HepG2 (cell line): ENCODE measurements around the gene DHRS4L2. TPM values are rescaled to one million over a fixed set of nuclear protein-coding genes. Genes with fewer than 3 reads are reported as not detected.

Experiments
- ATM ChIP-seq: fragments of 450-650 bp; IDR thresholded peaks from 2 replicates; pipeline ENCODE4 v1.7.1; 2017; ENCODE audit warnings: mild to moderate bottlenecking, borderline replicate concordance
- EEA1 ChIP-seq: sonication (generic); formaldehyde crosslinking; IDR thresholded peaks from 2 replicates; pipeline ENCODE4 v1.5.1; 2020; ENCODE audit warnings: mild to moderate bottlenecking, missing genetic modification reagents, borderline replicate concordance
- HES4 ChIP-seq: sonication (generic); formaldehyde crosslinking; IDR thresholded peaks from 2 replicates; pipeline ENCODE4 v1.9.0; 2021; ENCODE audit warnings: mild to moderate bottlenecking, missing genetic modification reagents, borderline replicate concordance
- HMG20A ChIP-seq: IDR thresholded peaks from 2 replicates; pipeline ENCODE4 v1.6.1; 2016; ENCODE audit warnings: borderline replicate concordance
- HNRNPK ChIP-seq: fragments of 200-400 bp; formaldehyde crosslinking; IDR thresholded peaks from 2 replicates; pipeline ENCODE4 v1.6.1; 2018; ENCODE audit warnings: low read length, low read depth, moderate library complexity, mild to moderate bottlenecking; ENCODE audit not compliant: poor library complexity, severe bottlenecking
- IKZF4 ChIP-seq: sonication (generic); formaldehyde crosslinking; IDR thresholded peaks from 2 replicates; pipeline ENCODE4 v1.5.1; 2020; ENCODE audit warnings: borderline replicate concordance, mild to moderate bottlenecking, low read depth, missing genetic modification reagents; ENCODE audit errors: not compliant biosample characterization
- LRRFIP1 ChIP-seq: sonication (generic); formaldehyde crosslinking; conservative IDR thresholded peaks from 2 replicates; pipeline ENCODE4 v1.4.0; 2020; ENCODE audit warnings: missing genetic modification reagents
- NBN ChIP-seq: fragments of 450-650 bp; conservative IDR thresholded peaks from 2 replicates; pipeline ENCODE4 v1.6.1; 2017
- PAWR ChIP-seq: sonication (generic); formaldehyde crosslinking; IDR thresholded peaks from 2 replicates; pipeline ENCODE4 v1.4.0; 2020; ENCODE audit warnings: missing genetic modification reagents, mild to moderate bottlenecking, borderline replicate concordance
- PITX1 ChIP-seq: sonication (generic); formaldehyde crosslinking; IDR thresholded peaks from 2 replicates; pipeline ENCODE4 v1.5.1; 2020; ENCODE audit warnings: mild to moderate bottlenecking, missing genetic modification reagents
- SETDB1 ChIP-seq: sonication (generic); formaldehyde crosslinking; IDR thresholded peaks from 2 replicates; pipeline ENCODE4 v1.5.1; 2020; ENCODE audit warnings: missing genetic modification reagents, mild to moderate bottlenecking, borderline replicate concordance
- SIN3B ChIP-seq: fragments of 150-350 bp; IDR thresholded peaks from 2 replicates; pipeline ENCODE4 v1.6.1; 2014; ENCODE audit warnings: low read length
- SIX4 ChIP-seq: sonication (generic); formaldehyde crosslinking; IDR thresholded peaks from 2 replicates; pipeline ENCODE4 v1.4.0; 2020; ENCODE audit warnings: missing genetic modification reagents
- TOPORS ChIP-seq: sonication (generic); formaldehyde crosslinking; IDR thresholded peaks from 2 replicates; pipeline ENCODE4 v1.8.0; 2023; ENCODE audit warnings: mild to moderate bottlenecking, missing genetic modification reagents
- ZBTB33 ChIP-seq: sonication (generic); formaldehyde crosslinking; IDR thresholded peaks from 2 replicates; pipeline ENCODE4 v1.4.0; 2020; ENCODE audit warnings: missing genetic modification reagents
- ZMAT3 ChIP-seq: sonication (generic); formaldehyde crosslinking; conservative IDR thresholded peaks from 2 replicates; pipeline ENCODE4 v1.7.0; 2021; ENCODE audit warnings: missing genetic modification reagents
- ZNF232 ChIP-seq: sonication (generic); formaldehyde crosslinking; IDR thresholded peaks from 2 replicates; pipeline ENCODE4 v1.4.0; 2020; ENCODE audit warnings: missing genetic modification reagents, borderline replicate concordance
- ZNF33A ChIP-seq: sonication (generic); formaldehyde crosslinking; IDR thresholded peaks from 2 replicates; pipeline ENCODE4 v1.5.1; 2020; ENCODE audit warnings: missing genetic modification reagents, mild to moderate bottlenecking, moderate library complexity, borderline replicate concordance
- ZNF432 ChIP-seq: sonication (generic); formaldehyde crosslinking; IDR thresholded peaks from 2 replicates; pipeline ENCODE4 v1.5.0; 2020; ENCODE audit warnings: missing genetic modification reagents, mild to moderate bottlenecking, borderline replicate concordance
- ZNF619 ChIP-seq: sonication (generic); formaldehyde crosslinking; IDR thresholded peaks from 2 replicates; pipeline ENCODE4 v1.4.0; 2020; ENCODE audit warnings: mild to moderate bottlenecking, missing genetic modification reagents
- ZNF746 ChIP-seq: sonication (generic); formaldehyde crosslinking; IDR thresholded peaks from 2 replicates; pipeline ENCODE4 v1.8.0; 2022; ENCODE audit warnings: mild to moderate bottlenecking, missing genetic modification reagents
- ZNF761 ChIP-seq: sonication (generic); formaldehyde crosslinking; conservative IDR thresholded peaks from 2 replicates; pipeline ENCODE4 v1.4.0; 2020; ENCODE audit warnings: mild to moderate bottlenecking, missing genetic modification reagents
- ZNF781 ChIP-seq: sonication (generic); formaldehyde crosslinking; IDR thresholded peaks from 2 replicates; pipeline ENCODE4 v1.5.1; 2020; ENCODE audit warnings: borderline replicate concordance, mild to moderate bottlenecking, missing genetic modification reagents; ENCODE audit errors: not compliant biosample characterization
- ZSCAN22 ChIP-seq: sonication (generic); formaldehyde crosslinking; IDR thresholded peaks from 2 replicates; pipeline ENCODE4 v1.4.0; 2020; ENCODE audit warnings: mild to moderate bottlenecking, missing genetic modification reagents
- polyA plus RNA-seq, 8 experiments: library from polyadenylated mRNA; depleted of rRNA in 3 of 8; stranded (reverse) in 7 of 8; unstranded in 1 of 8; fragments of >200 nt; fragmentation: Illumina TruSeq in 4 of 8; extraction: Trizol in 4 of 8; gene quantifications; 2 replicates each; pipeline versions ENCODE4 v1.2.1 to v1.2.3, GENCODE V29; 2011 to 2016; ENCODE audit warnings: low read depth in 4 of 8, missing spikeins in 1 of 8, mixed read lengths in 1 of 8; ENCODE audit not compliant: insufficient read depth in 1 of 8
- total RNA-seq, 5 experiments: library from RNA; depleted of rRNA; stranded (reverse); fragments of >200 nt; fragmentation: Illumina TruSeq; extraction: Trizol; gene quantifications; 2 replicates each; pipeline ENCODE4 v1.2.3, GENCODE V29; 2016; ENCODE audit warnings: low read depth in 1 of 5
- TF ChIP-seq, protein P1 (sequence below): sonication (generic); formaldehyde crosslinking; IDR thresholded peaks from 2 replicates; pipeline ENCODE4 v1.5.1; 2020; ENCODE audit warnings: missing genetic modification reagents, mild to moderate bottlenecking, borderline replicate concordance

DHRS4L2 gene
- total and polyA plus RNA-seq, 2 of the 13 experiments (the other 11 are each of a cell fraction or from before 2014, with no cell fraction given): 24.7 to 38.2 TPM

- TF ChIP-seq, protein P1, sequence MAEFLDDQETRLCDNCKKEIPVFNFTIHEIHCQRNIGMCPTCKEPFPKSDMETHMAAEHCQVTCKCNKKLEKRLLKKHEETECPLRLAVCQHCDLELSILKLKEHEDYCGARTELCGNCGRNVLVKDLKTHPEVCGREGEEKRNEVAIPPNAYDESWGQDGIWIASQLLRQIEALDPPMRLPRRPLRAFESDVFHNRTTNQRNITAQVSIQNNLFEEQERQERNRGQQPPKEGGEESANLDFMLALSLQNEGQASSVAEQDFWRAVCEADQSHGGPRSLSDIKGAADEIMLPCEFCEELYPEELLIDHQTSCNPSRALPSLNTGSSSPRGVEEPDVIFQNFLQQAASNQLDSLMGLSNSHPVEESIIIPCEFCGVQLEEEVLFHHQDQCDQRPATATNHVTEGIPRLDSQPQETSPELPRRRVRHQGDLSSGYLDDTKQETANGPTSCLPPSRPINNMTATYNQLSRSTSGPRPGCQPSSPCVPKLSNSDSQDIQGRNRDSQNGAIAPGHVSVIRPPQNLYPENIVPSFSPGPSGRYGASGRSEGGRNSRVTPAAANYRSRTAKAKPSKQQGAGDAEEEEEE (CRISPR knock-in tag): no peak
- TF ChIP-seq TOPORS (CRISPR knock-in tag): no peak
- TF ChIP-seq ZNF33A (CRISPR knock-in tag): no peak
- no peak for TF ChIP-seq PITX1 (CRISPR knock-in tag)
- TF ChIP-seq PAWR (CRISPR knock-in tag): no peak
- no peak; the same call in 1 of the 2 replicates for TF ChIP-seq ATM
- TF ChIP-seq ZMAT3 (CRISPR knock-in tag): no peak
- TF ChIP-seq NBN: peak; percentile 84; the same call in 1 of the 2 replicates
- TF ChIP-seq HES4 (CRISPR knock-in tag): no peak
- TF ChIP-seq IKZF4 (CRISPR knock-in tag): peak; percentile 51
- 0 out of 2 replicates have a peak, but pooled peaks have one; percentile 59 for TF ChIP-seq ZNF761
- no peak for TF ChIP-seq EEA1 (CRISPR knock-in tag)
- TF ChIP-seq HMG20A (CRISPR knock-in tag): no peak
- TF ChIP-seq ZNF432 (CRISPR knock-in tag): no peak
- TF ChIP-seq SIX4 (CRISPR knock-in tag): no peak; the same call in 1 of the 2 replicates
- TF ChIP-seq ZNF746 (CRISPR knock-in tag): no peak; the same call in 1 of the 2 replicates
- TF ChIP-seq ZNF619 (CRISPR knock-in tag): no peak
- no peak for TF ChIP-seq LRRFIP1
- no peak for TF ChIP-seq ZNF232 (CRISPR knock-in tag)
- no peak for TF ChIP-seq ZSCAN22 (CRISPR knock-in tag)
- TF ChIP-seq SIN3B: no peak
- TF ChIP-seq ZNF781 (CRISPR knock-in tag): no peak
- TF ChIP-seq HNRNPK: no peak
- TF ChIP-seq ZBTB33 (CRISPR knock-in tag): no peak
- TF ChIP-seq SETDB1 (CRISPR knock-in tag): no peak
Measured at GRCh38 chr14:23939607-23940326, 49.0 kb upstream of the DHRS4L2 start (continued).
